Esophagus squamous epithelium (tissue), 5 donors: Measurements from ENCODE around the gene BCL6. TPM values are rescaled to one million over a fixed set of nuclear protein-coding genes. Genes with fewer than 3 reads are reported as not detected.

Source experiments
- DNase-seq: peaks from one replicate; lab custom pipeline; 2025; lab: John Stamatoyannopoulos, UW
- H3K27ac ChIP-seq, 4 donors: fragments of 200-600 bp; sonication (generic); one replicate each; pipeline ENCODE4 v1.5.1; 2016 to 2019; ENCODE audit warnings: mild to moderate bottlenecking in 1 of 4
- H3K27me3 ChIP-seq, 4 donors: fragments of 200-600 bp; sonication (generic); 1 replicate in 3 of 4; 2 replicates in 1 of 4; pipeline versions ENCODE4 v1.5.1 to v1.6.0; 2017 to 2021; ENCODE audit warnings: antibody characterized with exemption in 1 of 4
- H3K36me3 ChIP-seq, 3 donors: fragments of 200-600 bp; sonication (generic); one replicate each; pipeline ENCODE4 v1.5.1; 2016 to 2019
- H3K4me1 ChIP-seq, 3 donors: fragments of 200-600 bp; sonication (generic); one replicate each; pipeline ENCODE4 v1.5.1; 2017 to 2019
- H3K4me3 ChIP-seq, 4 donors: fragments of 200-600 bp; sonication (generic); 1 replicate in 3 of 4; 2 replicates in 1 of 4; pipeline ENCODE4 v1.5.1; 2016 to 2019; ENCODE audit warnings: mild to moderate bottlenecking in 2 of 4, moderate library complexity in 1 of 4
- H3K9me3 ChIP-seq, 3 donors: fragments of 200-600 bp; sonication (generic); one replicate each; pipeline ENCODE4 v1.5.1; 2016 to 2019
- POLR2A ChIP-seq, 4 donors: fragments of 450-650 bp; IDR thresholded peaks; one replicate each; pipeline ENCODE4 v1.6.1; 2017; ENCODE audit warnings: antibody characterized with exemption in 4 of 4, mild to moderate bottlenecking in 4 of 4, moderate library complexity in 3 of 4
- WGBS, 2 donors: methylation state at CpG; one replicate each; pipeline ENCODE4 v1.1.5; 2018; 5-methylcytosine and 5-hydroxymethylcytosine counted together
- intact Hi-C: fragments of 100-400 bp; cut with DNase I; formaldehyde crosslinking; loops from one replicate; pipeline ENCODE4 v1.15.0; 2022
- total RNA-seq, 4 donors: library from RNA; depleted of rRNA; stranded (reverse); fragments of >200 nt; gene quantifications; one replicate each; pipeline ENCODE4 v1.1.0, GENCODE V29; 2016
- TF ChIP-seq, protein P1 (sequence below), 6 experiments: fragments of 450-650 bp in 4 of 6; fragments of 200-600 bp in 2 of 6; sonication (generic) in 2 of 6; IDR thresholded peaks; one replicate each; pipeline ENCODE4 v1.5.1; 2016 to 2019; ENCODE audit warnings: antibody characterized with exemption in 6 of 6, mild to moderate bottlenecking in 4 of 6, moderate library complexity in 4 of 6
- donor health status: DM: yes; HTN: yes; CAD: no.

Gene BCL6
- total RNA-seq, 4 donors from 2014 or later = 30.8 to 94.4 (median 42.6) TPM

DNA sequence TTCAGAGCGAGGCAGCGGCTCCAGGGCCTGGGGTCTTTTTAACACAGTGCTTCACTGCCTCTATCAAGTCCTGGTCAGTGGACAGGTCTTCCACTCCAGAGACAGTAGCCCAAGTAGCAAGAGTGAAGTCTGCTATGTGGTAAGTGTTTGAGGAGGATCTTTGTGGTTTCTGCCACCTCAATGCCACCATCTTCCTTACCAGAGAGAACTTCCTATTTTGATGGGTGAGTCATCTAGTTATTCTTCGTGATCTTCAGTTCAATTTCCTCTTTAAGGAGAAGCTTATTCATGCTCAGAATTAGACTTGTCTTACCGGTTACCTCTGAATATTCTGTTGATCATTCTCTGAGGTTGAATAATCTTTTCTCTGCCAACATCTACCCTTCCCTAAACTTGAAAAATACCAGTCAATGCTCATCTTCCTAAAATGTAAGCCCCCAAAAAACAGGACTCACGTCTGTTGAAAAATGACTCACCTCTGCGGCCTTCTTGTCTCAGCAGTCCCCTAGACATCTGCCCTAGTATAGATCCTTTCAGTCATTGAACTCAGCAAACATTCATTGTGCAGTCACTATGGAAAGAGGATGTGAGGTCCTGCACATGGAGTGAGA lies 32.2 kb upstream of the BCL6 start:
- no peak for TF ChIP-seq POLR2A (IDR thresholded peaks at IDR 0.05)
- TF ChIP-seq, protein P1, sequence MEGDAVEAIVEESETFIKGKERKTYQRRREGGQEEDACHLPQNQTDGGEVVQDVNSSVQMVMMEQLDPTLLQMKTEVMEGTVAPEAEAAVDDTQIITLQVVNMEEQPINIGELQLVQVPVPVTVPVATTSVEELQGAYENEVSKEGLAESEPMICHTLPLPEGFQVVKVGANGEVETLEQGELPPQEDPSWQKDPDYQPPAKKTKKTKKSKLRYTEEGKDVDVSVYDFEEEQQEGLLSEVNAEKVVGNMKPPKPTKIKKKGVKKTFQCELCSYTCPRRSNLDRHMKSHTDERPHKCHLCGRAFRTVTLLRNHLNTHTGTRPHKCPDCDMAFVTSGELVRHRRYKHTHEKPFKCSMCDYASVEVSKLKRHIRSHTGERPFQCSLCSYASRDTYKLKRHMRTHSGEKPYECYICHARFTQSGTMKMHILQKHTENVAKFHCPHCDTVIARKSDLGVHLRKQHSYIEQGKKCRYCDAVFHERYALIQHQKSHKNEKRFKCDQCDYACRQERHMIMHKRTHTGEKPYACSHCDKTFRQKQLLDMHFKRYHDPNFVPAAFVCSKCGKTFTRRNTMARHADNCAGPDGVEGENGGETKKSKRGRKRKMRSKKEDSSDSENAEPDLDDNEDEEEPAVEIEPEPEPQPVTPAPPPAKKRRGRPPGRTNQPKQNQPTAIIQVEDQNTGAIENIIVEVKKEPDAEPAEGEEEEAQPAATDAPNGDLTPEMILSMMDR (IDR thresholded peaks at IDR 0.05) = no peak
- Histone ChIP-seq H3K4me3 (no peak overlapping the region), H3K27me3 (no peaks in the 10 kb centered on the region), H3K36me3 (no peaks in the 10 kb centered on the region), H3K9me3 (no peaks in the 10 kb centered on the region), H3K4me1 (peaks cover 17 to 90% (median 33%) of the 10 kb centered on the region in 3 donors), H3K27ac (peak overlapping the region; percentile 70 to 87 (median 72))
- intact Hi-C loops = no loop called here
- no peak for DNase-seq
- 27 to 41% methylated on average over 4 to 6 of the region's 6 CpGs for WGBS, 2 donors

DNA sequence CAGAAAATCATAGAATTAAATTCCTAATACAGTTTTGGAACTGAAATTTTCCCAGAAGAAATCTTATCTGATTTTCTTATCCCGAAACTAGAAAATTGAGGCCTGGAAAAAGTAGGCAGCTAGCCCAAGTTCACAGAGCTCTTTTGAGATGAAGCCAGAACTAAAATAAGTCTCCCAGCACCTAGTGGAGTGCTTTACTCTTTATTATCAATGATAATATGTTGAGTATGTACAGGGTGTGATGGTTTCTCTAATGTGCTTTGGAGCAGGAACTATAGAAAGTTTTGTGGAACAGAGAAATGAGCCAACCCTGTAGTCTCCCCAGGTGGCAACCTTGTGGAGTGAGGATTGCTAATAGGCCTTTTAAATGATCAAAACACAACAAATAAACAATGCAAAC lies 30.3 kb upstream of the BCL6 start:
- TF ChIP-seq, protein P1 (IDR thresholded peaks at IDR 0.05) = no peak
- no peak for TF ChIP-seq POLR2A (IDR thresholded peaks at IDR 0.05)
- Histone ChIP-seq H3K9me3 (no peaks in the 10 kb centered on the region), H3K36me3 (no peaks in the 10 kb centered on the region), H3K4me1 (peaks cover 17 to 82% (median 29%) of the 10 kb centered on the region in 3 donors), H3K27me3 (no peaks in the 10 kb centered on the region), H3K27ac (no peak overlapping the region), H3K4me3 (no peak overlapping the region)
- WGBS, 2 donors = 75 to 85% methylated on average over 1 of the region's 1 CpG
- no peak for DNase-seq
- intact Hi-C loops = no loop called here

DNA sequence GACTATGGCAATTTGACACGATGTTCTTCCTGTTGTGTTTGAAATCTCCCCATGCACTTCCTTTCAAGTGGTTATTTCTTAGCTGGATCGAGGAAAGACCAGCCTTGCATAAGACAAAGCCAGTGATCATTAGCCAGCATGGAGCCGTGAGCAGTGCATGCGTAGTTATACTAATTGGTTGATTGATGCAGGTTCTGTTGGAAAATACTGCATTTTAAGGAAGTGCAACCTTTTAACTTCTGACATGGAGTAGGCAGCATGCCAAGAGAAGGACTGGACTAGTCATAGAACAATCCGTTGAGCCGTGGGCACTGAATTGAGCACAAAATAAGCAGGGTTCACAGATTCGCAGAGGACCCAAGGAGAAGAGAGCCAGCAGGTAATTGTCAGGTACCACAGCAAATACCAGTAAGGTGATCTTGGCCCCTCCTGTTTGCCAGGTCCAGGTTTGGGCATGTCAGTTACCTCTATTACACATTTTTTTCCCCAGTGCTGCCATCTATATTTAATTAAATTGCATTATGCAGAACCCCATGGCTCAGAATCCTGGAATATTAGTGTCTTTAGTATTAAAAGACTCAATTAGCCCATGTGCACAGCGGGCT lies 29.0 kb upstream of the BCL6 start:
- H3K9me3 ChIP-seq = no peaks in the 10 kb centered on the region
- TF ChIP-seq POLR2A (IDR thresholded peaks at IDR 0.05) = no peak
- TF ChIP-seq, protein P1 (IDR thresholded peaks at IDR 0.05) = no peak
- peak overlapping the region in 2 of 4 donors; percentile 9 to 44 for H3K4me3 ChIP-seq
- WGBS, 2 donors = 46 to 49% methylated on average over 8 of the region's 8 CpGs
- no peaks in the 10 kb centered on the region for H3K27me3 ChIP-seq
- intact Hi-C loops = no loop called here
- no peaks in the 10 kb centered on the region for H3K36me3 ChIP-seq
- H3K27ac ChIP-seq = peak overlapping the region; percentile 27 to 81 (median 78)
- H3K4me1 ChIP-seq = peaks cover 16 to 85% (median 26%) of the 10 kb centered on the region in 3 donors
- no peak for DNase-seq

DNA sequence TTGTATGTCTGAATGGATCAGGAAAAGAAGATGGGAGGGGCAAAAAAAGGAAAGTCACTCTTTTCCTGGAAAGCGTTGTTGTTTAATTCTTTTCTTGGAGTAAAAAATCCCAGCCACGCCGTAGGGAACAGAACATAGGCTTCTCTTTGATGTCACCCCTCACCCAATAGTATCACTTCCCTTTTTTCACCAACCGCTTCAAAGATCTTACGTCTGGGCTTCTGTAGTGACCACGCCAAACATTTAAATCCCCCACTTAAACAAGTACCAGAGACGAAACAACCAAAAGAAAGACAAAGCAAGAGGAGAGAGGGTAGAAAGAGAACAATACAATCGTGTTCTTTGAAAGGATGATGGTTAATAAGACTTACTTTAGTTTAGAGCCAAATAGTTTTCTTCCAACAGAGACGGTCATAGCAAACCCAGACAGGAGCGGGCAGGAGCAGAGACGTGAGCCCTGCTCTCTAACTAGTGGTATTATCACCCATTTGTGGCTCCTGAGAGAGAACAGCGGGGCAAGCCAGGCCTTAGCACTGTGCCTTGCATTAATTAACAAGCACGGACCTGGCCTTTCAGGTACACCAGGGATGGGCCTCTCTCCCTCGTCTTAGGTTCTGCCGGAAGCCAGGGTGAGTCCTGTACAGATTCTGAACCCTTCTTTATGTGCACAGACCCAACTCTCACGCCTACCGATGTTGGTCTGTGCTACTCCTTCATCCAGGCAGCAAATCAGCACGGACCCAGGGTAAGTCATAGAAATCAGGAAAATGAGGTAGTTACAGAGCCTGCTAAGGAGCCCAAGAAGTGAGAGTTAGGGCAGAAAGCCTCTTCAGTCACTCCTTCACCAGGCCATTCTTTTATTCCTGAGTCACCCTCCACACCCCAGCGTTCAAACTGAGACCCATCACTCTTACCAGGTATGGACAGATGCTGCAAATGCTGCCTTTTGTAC lies 28.2 kb upstream of the BCL6 start:
- no peak for DNase-seq
- Histone ChIP-seq H3K4me3 (peak overlapping the region in 3 of 4 donors; percentile 5 to 44 (median 9)), H3K27ac (peak overlapping the region; percentile 27 to 81 (median 78)), H3K9me3 (no peaks in the 10 kb centered on the region), H3K36me3 (no peaks in the 10 kb centered on the region), H3K4me1 (peaks cover 11 to 82% (median 19%) of the 10 kb centered on the region in 3 donors), H3K27me3 (no peaks in the 10 kb centered on the region)
- intact Hi-C loops = no loop called here
- 62 to 71% methylated on average over 19 of the region's 19 CpGs for WGBS, 2 donors
- TF ChIP-seq, protein P1 (IDR thresholded peaks at IDR 0.05) = no peak
- TF ChIP-seq POLR2A (IDR thresholded peaks at IDR 0.05) = no peak
